K562 (cell line): ENCODE measurements around the gene MTPN. TPM values are rescaled to one million over a fixed set of nuclear protein-coding genes. Genes with fewer than 3 reads are reported as not detected.

ENCODE experiments used
- EP300 ChIP-seq: IDR thresholded peaks from 2 replicates; pipeline ENCODE4 v1.6.1; 2012; ENCODE audit warnings: low read length, improper control_type of control experiment
- MTA1 ChIP-seq: fragments of 450-650 bp; IDR thresholded peaks from 2 replicates; pipeline ENCODE4 v1.6.1; 2017; ENCODE audit warnings: borderline replicate concordance
- RBBP5 ChIP-seq: fragments of 200-600 bp; sonication (generic); IDR thresholded peaks from 2 replicates; pipeline ENCODE4 v1.6.1; 2012; ENCODE audit warnings: borderline replicate concordance, mild to moderate bottlenecking, low read length, control low read depth, inconsistent platforms; ENCODE audit not compliant: insufficient read depth, poor library complexity, severe bottlenecking
- RBM39 ChIP-seq: fragments of 200-400 bp; formaldehyde crosslinking; optimal IDR thresholded peaks from 2 replicates; pipeline ENCODE3; 2018; ENCODE audit warnings: low read depth, low read length
- SETDB1 ChIP-seq: IDR thresholded peaks from one replicate; pipeline ENCODE4 v1.6.1; 2012; ENCODE audit warnings: low read length, control low read depth, inconsistent platforms
- SIX5 ChIP-seq, 2 experiments: IDR thresholded peaks; 2 replicates each; pipeline ENCODE4 v1.6.1; 2011; ENCODE audit warnings: low read length in 2 of 2, borderline replicate concordance in 1 of 2, low read depth in 1 of 2, mild to moderate bottlenecking in 1 of 2, moderate library complexity in 1 of 2; ENCODE audit not compliant: insufficient read depth in 1 of 2
- SLC30A9 ChIP-seq: fragments of 250-450 bp; sonication (Bioruptor Pico); IDR thresholded peaks from 2 replicates; pipeline ENCODE4 v1.8.0; 2022; ENCODE audit warnings: mild to moderate bottlenecking, moderate library complexity
- XRCC4 ChIP-seq: IDR thresholded peaks from one replicate; pipeline ENCODE4 v1.6.1; 2011; ENCODE audit not compliant: insufficient read depth, insufficient read length; ENCODE audit errors: extremely low read depth
- ZNF146 ChIP-seq: IDR thresholded peaks from one replicate; pipeline ENCODE4 v1.6.1; 2018; ENCODE audit warnings: missing compliant biosample characterization; ENCODE audit not compliant: unreplicated experiment
- polyA plus RNA-seq, 8 experiments: library from polyadenylated mRNA; depleted of rRNA in 4 of 8; stranded (reverse) in 5 of 8; unstranded in 3 of 8; fragments of >200 nt; fragmentation: Nextera tagmentation in 2 of 8; fragmentation: Illumina TruSeq in 1 of 8; extraction: Ambion mirVana in 2 of 8; extraction: Trizol in 1 of 8; gene quantifications; 2 replicates each; pipeline versions ENCODE4 v1.2.1 to v1.2.3, GENCODE V29; 2011 to 2014; ENCODE audit warnings: inconsistent platforms in 1 of 8, missing spikeins in 1 of 8
- total RNA-seq, 7 experiments: library from RNA; depleted of rRNA in 6 of 7; stranded (reverse); fragments of >200 nt in 6 of 7; fragmentation: Illumina TruSeq in 2 of 7; extraction: Trizol in 2 of 7; gene quantifications; 2 replicates each; pipeline versions ENCODE4 v1.2.1 to v1.2.3, GENCODE V29; 2011 to 2021; ENCODE audit warnings: low replicate concordance in 1 of 7
- TF ChIP-seq, protein P1 (sequence below), 2 experiments: fragments of 450-650 bp in 1 of 2; sonication (generic) in 1 of 2; formaldehyde crosslinking in 1 of 2; IDR thresholded peaks in 1 of 2; conservative IDR thresholded peaks in 1 of 2; 2 replicates each; pipeline versions ENCODE4 v1.6.1 to v1.8.1; 2016 to 2023; ENCODE audit warnings: mild to moderate bottlenecking in 2 of 2, moderate library complexity in 2 of 2, inconsistent platforms in 1 of 2, missing genetic modification reagents in 1 of 2

Gene MTPN
- total and polyA plus RNA-seq, 9 of the 15 experiments (the other 6 are each of a cell fraction or from before 2014, with no cell fraction given): 68.5 to 261 (median 156) TPM

DNA sequence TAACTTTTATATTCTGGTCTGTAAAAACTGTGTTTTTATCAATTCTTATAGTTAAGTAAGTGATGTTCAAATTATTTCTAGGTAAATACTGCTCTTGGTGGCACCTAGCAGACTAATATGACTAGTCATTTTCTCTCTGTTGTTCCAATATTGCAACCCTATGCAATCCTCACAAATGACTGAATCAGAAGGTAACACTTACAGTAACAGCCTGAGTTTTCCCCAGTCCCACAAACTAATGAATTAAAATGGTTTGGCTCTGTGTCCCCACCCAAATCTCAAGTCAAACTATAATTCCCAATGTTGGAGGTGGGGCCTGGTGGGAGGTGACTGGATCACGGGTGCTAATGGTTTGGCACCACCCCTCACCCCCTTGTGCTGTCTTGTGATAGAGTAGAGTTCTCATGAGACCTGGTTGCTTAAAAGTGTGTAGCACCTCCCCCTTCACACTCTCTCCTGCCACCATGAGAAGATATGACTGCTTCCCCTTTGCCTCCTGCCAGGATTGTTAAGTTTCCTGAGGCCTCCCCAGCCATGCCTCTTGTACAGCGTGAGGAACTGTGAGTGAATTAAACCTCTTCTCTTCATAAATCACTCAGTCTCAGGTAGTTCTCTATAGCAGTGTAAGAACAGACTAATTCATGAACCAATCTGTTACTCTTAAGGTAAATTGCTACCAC, 43.5 kb downstream of the MTPN start (continued):
- TF ChIP-seq, protein P1, sequence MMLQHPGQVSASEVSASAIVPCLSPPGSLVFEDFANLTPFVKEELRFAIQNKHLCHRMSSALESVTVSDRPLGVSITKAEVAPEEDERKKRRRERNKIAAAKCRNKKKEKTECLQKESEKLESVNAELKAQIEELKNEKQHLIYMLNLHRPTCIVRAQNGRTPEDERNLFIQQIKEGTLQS (IDR thresholded peaks at IDR 0.05): peak; percentile 39; the same call in 1 of the 2 replicates
- TF ChIP-seq, protein P1 (CRISPR knock-in tag; conservative IDR thresholded peaks at IDR 0.05): no peak
- TF ChIP-seq ZNF146 (CRISPR knock-in tag): no peak
- TF ChIP-seq SIX5 (IDR thresholded peaks at IDR 0.05; ENCODE audit: borderline replicate concordance in 1 of 2, insufficient read depth in 1 of 2, low read depth in 1 of 2, low read length in 2 of 2): no peak
- TF ChIP-seq XRCC4: no peak
- no peak; the same call in 1 of the 2 replicates for TF ChIP-seq EP300
- peak; percentile 35; the same call in 1 of the 2 replicates for TF ChIP-seq MTA1
- TF ChIP-seq RBBP5: no peak
- TF ChIP-seq SLC30A9 (CRISPR knock-in tag): no peak
- TF ChIP-seq SETDB1: no peak
- no peak for TF ChIP-seq RBM39
- TF ChIP-seq, all 486 proteins: peak for 48
